ENCODE results near the gene RGS6.

The RGS6 gene

DNA sequence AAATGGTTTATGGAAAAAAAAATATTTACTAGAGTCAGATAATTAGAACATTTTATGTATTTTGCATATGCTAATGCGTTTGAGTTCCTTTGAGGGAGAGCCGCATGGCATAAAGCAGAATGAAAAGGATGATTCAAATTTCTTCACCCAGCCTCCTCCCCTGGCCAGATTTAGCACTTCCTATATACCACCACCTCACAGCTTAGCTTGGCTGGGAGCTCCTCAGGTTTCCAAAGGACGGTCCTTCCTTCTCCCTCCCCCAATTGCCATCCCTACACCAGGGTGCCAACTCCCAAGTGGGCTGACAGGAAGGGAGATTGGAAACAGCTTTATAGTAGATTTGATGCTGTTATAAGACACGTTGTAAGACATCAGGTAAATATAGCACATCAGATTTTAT lies 157.4 kb downstream of the RGS6 start:
- no peak for DNase-seq

DNA sequence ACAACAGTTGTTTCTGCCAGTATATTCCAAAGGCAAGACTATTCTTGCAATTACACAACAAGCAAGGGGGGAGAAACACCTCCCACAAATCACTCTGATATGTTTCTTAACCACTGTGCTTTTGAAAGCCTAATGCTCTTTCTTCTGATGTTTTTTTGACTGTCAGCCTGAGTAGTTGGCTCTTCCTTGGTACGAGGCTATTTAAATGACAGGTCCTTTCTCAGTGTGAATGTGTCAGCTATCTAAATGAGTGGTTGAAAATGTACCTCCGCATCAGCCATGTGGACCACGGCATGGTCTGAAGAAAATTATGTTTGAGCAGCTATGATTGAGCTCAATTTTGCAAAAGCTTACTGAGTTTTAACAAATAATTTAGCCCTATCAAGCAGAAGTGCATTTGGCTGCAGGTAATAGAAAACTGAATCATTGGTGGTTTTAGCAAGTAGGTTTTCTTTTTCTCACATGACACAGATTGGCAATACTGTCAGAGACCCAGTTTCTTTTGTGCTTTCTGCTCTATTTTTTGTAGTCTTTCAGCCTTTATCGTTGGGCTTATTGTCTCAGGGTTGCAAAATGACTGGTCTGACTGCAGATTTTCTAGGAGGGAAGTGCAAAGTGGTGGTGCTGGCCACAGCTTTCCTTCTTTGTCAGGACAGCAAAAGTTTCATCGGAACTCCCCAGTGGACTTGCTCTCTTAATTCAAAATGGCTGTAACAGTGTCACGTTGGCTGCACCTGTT lies 162.8 kb downstream of the RGS6 start:
- DNase-seq, result no peak

DNA sequence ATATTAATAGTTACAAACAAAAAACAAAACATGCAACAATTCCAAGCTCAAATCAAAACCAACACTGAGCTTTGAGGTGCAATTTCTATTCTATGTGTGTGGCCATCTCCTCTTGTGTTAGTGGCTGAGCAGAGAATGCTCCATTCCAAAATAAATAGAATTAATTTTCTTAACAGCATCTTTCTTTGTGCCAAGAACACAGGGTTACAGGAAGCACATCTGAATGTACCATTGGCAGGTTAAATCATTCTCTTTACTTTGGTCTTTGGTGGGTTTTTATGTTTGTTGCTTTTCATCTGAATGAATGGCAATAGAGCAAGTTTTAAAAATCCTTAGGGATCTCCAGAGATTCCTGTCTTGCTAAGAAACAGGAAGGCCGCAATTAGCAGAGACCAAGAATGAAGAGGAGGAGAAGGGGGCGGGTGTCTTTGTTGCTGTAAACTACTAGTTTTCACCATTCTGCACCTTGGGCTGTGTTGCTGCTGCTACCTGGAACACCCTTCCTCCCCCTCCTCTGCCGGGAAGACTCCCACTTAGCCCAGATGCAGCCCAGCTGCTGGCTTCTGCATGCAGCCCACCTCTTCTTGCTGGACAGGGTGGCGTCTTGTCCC lies 165.0 kb downstream of the RGS6 start:
- DNase-seq, result no peak

DNA sequence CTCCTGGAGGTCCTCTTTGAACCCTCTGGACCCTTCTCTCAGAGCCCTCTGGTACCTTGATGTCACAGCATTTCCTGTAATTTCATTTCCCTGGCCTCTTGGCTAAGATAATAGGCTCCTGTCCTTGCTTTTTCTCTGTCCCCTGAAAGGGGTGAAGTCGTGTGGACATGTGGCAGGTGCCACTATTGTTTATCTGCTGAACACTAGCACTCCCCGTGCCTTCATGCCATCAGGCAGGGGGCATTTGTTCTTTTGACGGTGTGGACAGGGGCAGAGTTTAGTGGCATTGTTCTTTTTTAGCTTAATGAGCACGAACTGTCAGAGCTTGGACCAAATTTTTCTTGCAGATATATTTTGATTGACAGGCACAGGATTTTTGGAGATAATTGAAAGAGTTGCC lies 166.0 kb downstream of the RGS6 start:
- DNase-seq, result no peak

DNA sequence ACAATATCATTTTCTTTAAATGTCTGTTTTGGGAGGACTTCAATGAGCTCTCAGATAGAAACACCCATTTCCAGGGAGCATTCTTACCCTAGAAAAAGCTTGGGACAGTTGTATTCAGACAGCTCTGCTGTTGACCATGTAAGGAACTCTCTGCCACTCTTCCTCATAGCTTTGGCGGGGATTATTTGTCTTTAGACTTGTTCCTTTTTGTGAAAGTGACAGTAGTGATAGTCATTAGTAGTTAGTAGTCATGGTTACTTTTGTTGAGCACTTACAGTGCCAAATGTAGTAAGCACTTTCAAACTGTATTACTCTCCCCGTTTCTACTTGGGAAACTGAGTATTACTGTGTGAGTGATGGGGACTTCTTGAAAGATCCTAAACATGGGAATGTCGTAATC lies 167.3 kb downstream of the RGS6 start:
- no peak for DNase-seq

DNA sequence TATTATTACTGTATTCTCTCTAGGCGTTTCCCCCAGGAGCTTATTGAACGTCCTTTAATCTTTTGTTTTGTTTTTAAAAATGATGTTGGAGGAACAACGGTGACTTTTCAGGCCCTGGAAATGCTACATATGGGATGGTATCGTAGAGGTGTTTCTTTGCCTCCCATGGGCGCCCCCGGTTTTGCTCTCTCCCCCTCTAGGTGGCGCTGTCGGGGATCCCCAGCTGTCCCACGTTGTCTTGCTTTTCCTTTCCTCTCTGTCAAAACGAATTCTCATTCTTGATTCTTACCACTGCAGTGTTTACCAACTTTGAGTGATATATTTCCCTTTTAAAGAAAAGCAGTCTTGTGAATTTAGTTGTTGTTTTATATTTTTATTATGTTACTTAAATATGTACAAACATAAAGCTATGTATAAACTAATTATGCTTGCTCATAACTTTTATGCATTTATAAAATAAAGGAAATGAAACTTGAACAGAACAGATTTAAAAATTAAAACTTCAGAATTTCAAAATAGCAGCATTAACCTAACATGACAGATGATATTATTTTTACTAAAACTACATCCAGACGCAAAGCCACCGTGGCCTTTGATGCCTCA lies 171.9 kb downstream of the RGS6 start:
- DNase-seq, result no peak

DNA sequence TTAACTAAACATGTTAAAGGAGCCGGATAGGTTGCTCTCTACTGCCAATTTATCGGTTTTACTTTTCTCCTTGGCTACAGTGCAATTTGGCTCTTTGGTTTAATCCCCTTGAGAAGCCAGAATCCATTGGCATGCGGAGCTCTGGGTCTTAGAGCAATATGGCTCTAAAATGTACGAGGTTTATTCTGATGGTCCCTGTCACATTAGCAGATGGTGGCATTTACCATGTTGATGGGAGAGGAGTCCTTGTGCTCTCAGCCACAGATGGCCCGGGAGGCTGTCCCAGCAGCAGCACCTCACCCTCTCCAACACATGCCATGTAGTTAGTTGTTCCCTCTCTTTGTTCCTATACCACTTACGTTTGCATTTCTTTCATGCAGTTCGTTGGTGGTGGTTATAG lies 179.7 kb downstream of the RGS6 start:
- DNase-seq, result no peak

DNA sequence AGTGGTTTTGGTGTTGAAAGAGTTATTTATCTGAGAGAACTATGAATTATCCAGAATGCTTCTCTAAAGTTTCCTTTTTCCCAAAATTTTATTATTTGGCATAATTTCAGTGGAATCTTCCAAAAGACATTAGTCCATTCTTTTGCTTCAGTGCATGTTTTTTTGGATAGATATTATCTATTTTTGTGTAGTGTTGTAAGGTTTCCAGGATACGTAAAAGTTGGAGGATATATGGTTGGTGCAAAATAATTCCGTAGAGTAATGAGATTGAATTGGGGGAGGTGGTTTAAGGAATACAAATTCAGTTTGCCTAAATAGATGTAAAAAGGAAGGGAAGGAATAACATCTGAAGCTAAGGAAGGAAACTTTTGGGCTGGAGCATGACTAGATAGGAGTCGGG lies 186.6 kb downstream of the RGS6 start:
- DNase-seq, result no peak

DNA sequence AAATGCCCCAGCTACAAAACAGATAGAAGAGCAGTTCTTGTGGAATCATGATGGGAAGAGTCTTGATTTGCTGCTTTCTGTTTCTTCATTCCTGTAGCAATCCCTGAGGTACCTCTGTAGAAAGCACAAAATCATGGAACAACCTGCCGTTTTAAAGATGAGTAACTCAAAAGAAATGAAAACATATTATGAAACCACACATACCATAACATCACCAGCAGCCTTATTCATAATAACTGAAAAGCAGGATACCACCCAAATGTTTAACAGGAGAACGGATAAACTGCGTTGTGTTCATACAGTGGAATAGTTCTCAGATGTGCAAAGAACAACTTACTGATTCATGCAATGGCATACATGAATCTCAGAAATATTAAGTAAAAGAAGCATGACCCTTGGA lies 188.1 kb downstream of the RGS6 start:
- no peak for DNase-seq

DNA sequence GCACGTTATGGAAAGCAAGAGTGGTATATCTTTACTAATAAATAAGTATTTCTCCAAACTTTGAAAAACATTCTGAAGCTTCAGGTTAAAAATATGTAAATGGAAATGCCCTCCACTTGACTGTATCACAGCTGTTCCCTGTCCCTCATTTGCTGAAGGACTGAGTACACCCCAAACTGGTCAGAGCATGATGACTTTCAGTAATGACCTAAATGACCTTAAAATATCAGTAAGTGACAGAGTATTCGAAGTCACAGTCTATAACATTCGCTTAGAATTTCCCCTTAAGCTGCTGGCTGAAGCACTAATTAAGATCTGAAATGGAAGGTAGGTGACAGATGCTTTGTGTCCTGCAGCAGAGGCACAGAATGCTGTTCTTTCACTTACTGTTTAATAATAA lies 191.5 kb downstream of the RGS6 start:
- DNase-seq, result no peak

DNA sequence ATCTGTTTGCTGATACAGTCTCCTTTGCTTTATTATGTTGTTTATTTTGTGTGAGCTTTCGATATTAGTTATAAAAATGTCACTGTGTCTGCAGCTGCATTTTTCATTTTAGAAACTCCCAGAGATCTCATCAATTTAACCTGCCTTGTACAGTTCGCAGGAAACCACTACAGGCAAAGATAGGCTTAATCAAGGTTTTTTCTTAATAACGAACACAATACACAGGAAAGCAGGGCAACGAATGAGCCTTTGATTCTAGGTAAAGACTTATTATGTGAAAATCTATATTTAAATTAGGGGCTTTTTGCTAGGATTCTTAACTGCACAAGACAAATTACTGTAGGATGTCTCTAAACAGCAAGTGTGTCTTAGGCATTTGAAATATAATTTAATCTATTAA lies 191.9 kb downstream of the RGS6 start:
- DNase-seq, result no peak

DNA sequence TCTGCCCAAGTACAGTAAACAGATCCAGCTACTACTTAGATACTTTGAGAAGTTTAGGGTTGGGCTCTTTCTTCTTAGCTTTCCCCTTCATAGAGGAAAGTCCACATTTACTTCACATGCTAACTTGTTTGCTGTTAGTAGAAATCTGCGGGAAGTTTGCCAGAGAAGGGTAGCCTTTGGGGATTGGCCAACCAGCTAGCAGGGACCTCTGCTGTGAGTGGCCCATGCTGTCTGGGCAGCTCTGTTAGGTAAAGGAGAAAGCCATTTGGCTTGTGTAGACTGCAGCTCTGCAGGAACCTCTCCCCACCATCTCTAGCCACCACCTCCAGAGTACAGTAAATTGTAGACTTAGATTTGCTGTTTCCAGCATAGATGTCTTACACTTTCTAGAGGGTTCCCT lies 193.9 kb downstream of the RGS6 start:
- DNase-seq, result no peak

DNA sequence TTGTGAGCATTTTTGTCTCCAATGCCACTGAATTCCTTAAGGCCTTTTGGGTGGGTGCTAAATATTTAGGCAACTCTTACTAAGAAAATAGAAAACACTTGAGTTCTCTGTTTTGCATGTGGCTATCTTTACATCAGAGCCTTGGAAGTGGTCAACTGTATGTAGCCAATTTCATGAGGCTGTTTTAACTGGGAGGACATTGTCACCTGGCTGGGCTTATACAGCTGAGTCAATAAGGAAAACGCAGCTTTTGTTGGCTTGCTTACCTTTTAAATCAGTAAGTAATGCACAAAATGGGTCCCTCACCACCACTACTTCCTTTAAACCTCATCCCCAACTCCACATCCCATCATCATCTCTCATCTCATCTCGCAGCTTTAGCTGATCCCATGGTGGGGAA lies 194.3 kb downstream of the RGS6 start:
- DNase-seq, result no peak

DNA sequence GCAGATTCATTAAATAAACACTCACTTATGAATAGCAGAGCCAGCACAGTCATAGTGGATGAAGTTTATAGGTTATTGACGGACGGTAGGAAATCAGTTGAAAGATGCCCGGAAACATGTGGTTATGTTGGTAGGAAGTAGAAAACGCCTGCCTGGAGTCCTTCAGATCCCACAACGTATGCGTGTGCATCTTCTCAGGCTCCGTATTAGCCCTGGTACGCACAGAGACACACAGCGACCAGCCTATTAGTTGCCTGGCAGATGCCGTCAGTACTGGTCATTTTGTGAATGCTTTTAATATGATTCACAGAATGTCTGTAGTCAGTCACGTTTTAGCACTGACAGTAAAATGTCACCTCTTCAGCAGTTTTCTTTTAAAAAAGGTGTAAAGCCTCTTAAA lies 196.4 kb downstream of the RGS6 start:
- DNase-seq, result no peak

DNA sequence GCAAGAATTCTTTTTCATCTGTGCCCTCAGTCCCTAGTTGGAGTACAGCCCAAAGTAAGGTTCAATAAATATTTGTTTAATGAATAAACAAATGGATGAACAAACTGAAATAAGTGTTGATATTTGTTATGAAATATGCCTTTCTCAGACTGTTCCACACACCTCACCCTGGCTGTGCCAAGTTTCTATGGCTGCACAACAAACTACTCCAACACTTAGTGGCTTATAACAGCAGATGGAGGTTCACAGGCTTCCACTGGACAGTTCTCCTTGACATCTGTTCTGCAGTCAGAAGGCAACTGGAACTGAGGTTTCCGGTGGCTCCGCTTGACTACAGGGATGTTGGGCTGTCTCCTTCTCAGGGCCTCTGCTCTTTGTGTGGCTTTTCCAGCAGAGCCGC lies 197.1 kb downstream of the RGS6 start:
- no peak for DNase-seq

DNA sequence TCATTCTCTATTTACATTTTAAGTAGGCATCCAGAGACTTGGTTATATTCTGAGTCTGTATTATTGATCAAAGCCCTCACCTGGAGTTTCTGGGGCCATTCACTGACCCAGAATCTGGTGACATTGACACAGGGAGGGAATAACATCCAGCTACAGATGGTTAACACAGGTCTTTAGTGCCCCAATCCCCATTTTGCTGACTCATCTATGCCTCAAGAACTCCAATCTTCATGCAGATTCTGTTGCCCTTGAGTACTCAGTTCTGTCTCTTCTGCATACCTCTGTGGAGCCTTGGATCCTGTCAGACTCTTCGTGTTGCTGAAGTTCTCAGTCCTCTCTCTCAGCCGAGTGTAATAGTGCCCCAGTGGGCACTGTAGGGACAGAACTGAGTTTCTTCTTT lies 208.9 kb downstream of the RGS6 start:
- no peak for DNase-seq

DNA sequence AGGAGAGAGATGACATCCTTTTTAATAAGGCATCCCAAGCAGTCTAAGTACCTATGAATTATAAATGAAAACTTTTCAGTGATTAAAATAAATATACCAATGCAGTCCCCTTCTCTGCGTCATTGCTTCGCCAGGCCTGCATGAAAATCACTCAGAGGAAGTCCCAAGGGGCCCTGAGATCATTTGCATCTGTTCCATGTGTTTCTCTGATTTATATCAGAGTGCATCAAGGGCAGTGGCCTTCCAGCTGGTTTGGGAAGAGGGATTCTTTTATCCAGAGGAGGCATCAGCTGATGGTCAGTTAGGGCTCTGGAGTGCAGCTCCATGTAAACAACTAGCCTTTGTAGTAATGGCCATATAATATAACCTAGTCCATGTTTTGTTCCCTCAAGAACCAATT lies 210.1 kb downstream of the RGS6 start:
- no peak for DNase-seq

DNA sequence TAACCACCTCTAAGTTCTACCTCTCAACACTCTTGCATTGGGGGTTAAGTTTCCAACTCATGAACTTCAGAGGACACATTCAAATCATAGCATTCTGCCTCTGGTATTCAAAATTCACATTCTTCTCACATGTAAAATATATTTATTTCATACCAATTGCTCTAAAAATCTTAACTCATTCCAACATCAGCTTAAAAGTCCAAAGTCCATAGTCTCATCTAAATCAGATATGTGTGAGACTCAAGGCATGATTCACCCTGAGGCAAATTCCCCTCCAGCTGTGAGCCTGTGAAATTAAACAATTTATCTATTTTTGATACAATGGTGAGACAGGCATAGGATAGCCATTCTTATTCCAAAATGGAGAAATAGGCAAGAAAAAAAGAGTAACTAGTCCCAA lies 214.0 kb downstream of the RGS6 start:
- no peak for DNase-seq

DNA sequence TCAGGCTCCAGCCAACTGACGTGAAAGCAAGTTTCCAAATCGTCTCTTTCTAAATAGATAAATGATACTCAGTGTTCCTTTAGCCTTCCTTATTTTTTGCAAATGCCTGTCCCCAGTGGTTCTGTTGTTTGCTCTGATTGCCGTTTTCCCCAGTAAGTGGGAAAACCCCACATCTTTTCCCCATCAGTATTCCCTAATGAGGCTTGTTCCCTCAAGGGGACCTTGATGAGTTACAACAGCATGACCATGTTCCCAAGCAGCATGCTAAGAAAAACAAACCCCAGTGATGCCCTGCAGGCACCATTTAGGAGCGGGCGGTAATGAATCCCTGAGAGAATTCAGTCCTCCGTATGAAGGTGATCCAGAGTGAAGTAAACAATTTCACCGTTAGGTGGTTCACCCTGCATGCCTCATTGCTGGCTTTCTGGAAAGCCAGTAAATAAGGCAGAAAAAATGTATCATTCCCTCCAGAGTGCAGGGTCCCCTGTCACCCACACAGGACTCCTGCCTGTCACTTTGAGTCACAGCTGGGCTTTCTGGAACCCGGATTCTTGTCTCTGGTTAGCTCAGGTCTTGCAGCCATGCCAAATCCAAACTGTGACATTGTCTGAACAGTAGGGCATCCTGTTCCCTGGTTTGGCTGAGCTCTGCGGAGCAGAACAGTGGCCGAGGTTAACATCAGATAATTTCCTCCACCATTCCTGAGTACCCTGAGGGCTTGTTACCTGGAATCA lies 222.6 kb downstream of the RGS6 start:
- DNase-seq, result no peak

DNA sequence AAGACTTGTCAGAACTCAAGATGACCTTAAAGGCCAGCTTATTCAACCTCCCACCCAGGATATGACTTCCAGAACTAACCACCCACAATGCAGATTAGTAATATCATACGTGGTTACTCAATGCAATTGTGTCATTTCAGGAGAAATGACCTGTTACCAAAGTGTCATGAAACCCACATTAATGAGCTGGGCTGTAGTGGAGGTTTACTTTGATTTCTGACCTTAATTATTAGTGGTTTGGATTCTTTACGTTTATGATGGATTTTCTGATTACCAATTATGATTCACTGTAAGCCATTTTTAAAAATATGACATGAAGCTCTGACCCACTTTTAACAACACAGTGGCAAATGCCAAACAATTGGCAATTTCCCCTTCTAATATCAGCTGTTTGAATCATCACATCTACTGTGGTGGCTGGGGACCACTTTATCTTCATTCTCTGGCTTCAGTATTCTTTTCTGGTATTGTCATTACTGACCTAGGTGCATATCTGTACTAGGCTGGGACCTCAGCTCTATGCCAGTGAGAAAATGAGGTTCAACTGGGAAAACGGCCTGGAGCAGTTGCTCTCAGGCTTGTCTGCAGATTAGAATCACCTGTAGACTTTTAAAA lies 223.3 kb downstream of the RGS6 start:
- no peak for DNase-seq

DNA sequence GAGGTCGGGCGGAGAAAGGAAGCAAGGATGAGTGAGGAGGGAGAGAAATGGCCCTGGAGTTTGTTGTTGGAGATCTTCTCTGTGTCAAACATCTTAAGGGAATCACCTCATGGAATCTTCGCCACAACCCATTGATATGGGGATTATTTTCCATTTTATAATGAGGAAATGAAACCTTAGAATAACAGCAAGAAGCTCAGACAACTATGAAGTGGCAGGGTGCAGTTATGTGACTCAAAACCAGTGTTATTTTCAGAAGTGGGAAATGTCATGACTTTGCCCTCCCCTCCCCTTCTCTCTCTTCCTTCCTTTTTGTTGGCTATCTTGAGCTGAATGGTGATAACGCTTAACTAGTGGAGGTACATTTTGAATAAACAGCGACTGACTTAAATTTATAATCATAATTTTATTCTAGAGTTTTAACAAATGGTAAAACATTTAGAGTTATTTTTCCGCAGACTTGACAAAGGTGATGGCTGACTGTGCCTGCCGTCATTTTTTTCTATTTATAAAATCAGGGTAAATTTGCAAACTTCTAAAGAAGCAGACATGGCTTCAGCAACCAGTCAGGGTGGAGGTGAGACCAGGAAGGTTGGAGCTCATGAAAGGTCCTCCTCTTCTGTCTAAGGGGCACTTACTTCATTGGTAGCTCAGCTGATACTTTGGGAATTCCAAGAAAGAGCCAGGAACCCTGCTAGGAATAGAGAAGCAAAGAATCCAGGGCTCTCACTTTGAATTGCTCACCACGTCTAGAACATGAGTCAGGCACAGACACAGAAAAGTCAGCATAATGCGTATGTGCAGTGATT lies 232.4 kb downstream of the RGS6 start:
- DNase-seq, result no peak

DNA sequence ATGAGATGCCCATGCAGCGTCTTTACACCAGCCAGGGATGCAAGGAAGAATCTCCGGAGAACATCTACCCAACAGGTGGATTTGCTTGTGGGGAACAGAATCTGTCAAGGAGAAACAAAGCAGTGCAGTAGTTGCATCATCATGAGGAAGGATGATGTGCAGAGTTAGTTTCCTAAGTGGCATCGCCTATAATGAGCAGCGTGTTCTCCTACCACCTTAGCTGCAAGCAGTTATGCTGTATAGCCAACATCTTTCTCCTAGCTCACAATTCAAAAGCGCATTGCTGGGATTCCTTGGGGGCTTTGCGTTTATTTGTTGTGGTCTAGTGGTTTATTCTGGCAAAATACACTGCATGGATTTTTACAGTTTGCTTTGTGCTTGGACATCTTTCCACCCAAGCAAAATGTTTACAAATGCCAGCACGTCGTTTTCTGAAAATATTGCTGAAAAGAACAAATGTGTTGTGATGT lies 233.0 kb downstream of the RGS6 start:
- no peak for DNase-seq

DNA sequence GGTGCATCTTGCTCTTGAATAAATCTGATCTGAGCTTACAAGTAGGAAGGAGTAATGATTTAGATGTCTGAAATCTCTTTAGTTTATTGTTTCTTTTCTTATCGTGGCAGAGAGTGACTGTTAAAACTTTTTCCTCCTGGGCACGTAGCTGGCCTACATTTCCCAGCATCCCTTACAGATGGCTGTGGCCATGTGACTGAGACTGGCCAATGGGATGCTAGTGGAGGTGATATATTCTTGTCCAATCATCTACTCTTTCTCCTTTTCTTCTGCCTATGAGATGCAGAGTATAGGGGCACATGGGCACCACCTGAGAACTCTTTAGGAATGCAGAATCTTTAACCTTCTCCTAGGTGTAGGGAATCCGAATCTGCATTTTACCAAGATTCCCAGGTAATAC lies 237.3 kb downstream of the RGS6 start:
- DNase-seq, result no peak
